HG02763 (cell line): Measurements from ENCODE around the gene SLAIN2.
"Not testable (repeated sequence)": the region's sequence is repeated elsewhere in the genome, so short reads cannot be mapped to it uniquely, and the experiment has no call there.

Source experiments
- ATAC-seq: cut with Tn5 transposase; IDR thresholded peaks from one replicate; pipeline ENCODE4 v1.9.1; 2021; ENCODE audit warnings: mild to moderate bottlenecking, moderate library complexity; ENCODE audit not compliant: unreplicated experiment

SLAIN2 gene

DNA sequence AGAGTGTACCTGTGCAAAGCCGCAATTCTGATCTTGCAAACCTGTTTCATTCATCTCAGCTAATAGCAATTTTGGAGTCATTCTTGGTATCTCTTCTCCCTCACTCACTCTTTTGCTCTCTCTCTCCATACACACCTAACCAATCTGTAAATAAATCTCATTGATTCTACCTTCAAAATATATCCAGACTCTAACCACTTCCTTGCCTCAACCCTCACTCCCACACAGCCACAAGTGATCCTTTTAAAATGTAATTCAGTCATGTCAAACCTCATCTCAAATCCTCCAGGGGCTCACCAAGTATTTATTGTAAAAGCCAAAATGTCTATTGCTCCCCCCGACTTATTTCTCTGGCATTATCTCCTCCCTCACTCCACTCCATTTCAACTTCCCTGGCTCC lies 90.1 kb downstream of the SLAIN2 start:
- ATAC-seq: no peak

DNA sequence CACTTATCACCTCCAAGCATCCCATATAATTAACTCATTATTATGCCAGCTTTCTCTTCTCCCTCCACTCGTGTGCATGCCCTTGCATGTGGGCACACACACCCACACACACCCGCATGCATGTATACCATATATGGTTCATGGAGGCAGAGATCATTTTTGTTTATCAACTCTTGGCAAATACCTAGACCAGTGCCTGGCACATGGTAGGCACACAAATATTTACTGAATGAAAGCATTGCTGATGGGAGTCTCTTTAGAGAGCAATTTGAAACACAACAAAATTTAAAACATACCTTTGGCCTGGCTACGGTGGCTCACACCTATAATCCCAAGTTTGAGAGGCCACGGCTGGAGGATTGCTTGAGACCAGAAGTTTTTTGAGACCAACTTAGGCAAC lies 90.7 kb downstream of the SLAIN2 start:
- no peak for ATAC-seq

DNA sequence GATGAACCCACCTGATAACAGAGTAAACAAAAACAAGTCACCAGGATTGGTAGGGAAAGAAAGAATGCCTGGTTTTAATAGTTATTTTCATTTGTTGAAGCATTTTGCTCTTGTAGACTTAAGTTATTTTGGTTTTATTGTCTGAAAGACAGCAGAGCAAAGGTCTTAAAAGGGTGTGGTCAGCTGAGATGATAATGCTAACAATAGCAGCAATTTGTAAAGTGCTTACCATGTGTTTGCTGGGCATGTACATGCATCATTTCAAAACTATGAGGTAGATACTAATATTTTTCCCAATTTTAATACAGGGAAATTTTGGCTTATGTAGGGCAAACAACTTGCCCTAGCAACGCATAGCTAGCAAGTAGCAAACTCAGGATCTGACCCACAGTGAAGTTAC lies 95.0 kb downstream of the SLAIN2 start:
- no peak for ATAC-seq

- ATAC-seq: no peak
Observed at GRCh38 chr4:48439988-48440387, 98.7 kb downstream of the SLAIN2 start.

DNA sequence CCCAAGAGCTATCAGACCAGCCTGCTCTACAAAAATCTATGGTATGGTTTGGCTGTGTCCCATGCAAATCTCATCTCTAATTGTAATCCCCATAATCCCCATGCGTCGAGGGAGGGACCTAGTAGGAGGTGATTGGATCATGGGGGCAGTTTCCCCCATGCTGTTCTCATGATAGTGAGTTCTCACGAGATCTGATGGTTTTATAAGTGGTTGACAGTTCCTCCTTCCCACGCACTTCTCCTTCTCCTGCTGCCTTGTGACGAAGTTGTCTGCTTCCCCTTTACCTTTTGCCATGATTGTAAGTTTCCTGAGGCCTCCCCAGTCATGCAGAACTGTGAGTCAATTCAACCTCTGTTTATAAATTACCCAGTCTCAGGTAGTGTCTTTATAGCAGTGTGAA lies 99.6 kb downstream of the SLAIN2 start:
- ATAC-seq: not testable (repeated sequence)

- no peak for ATAC-seq
Observed at GRCh38 chr4:48445704-48446103, 104.4 kb downstream of the SLAIN2 start.

DNA sequence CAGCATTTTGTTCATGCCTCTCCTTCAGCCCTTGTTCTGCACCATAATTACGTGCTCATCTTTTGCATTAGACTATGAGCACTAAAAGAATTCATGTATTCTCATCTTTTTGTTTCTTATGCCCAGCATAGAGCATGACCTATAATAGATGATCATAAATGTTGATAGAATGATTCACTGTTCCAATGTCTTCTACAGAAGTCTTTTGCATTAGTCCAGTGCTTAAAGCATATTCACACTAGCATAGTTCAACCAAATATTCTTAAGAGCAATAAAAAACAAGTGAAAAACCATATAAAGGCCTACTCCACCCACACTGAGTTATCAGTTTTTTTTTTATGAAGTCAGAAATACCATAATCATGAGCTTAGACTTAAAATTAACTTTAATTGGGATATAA lies 105.3 kb downstream of the SLAIN2 start:
- ATAC-seq: no peak

GRCh38 chr4:48449151-48449550 lies 107.8 kb downstream of the SLAIN2 start:
- no peak for ATAC-seq

DNA sequence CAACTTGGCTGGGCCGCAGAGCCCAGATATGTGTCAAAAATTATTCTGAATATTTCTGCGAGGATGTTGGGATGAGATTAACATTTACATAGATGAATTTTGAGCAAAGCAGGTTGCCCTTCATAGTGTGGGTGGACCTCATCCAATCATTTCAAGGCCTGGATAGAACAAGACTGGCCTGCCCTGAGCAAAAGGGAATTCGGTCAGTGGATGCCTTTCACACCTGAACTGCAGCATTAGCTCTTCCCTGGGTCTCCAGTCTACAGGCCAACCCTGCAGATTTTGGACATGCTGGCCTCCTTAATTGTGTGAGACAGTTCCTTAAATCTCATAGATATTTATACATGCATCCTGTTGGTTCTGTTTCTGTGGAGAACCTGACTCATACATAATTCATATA lies 109.4 kb downstream of the SLAIN2 start:
- no peak for ATAC-seq

GRCh38 chr4:48451656-48452055 lies 110.3 kb downstream of the SLAIN2 start:
- ATAC-seq: not testable (repeated sequence)

DNA sequence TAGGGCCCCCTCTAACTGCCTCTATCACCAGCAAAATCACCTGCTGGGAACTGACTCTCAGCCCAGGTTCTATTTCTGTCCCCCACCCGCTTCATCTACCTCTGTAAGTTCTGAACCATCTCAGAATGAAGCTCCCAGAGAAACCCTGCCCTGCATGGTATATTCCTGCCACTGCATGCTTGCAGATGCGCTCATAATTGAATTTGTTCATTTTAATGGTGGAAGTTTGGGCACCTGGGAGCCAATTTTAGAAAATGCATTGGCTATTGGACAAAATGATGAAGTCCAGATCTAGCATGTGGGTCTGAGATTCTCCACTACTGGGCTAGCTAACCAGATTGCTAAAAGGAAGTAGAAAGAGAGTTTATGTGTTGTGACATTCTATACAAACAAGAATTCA lies 113.3 kb downstream of the SLAIN2 start:
- no peak for ATAC-seq

DNA sequence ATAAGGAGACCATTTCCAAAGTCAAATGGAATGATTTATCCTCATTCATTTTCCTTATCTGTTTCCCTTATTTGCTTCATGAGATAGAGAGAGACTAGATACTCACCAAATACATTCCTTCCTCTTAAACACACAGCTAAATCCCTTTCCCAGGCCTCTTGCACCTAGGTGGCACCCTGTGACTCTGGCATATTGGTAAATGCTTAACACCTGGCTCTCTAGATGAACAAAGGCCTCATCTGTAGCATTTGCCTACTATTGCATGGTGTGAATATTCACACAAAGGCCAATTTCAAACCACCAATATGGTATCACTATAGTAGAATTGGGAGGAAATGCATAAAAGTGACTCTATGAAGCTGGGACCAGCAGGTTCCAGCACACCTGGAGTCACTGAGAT lies 119.7 kb downstream of the SLAIN2 start:
- ATAC-seq: no peak

GRCh38 chr4:48462363-48462762 lies 121.0 kb downstream of the SLAIN2 start:
- ATAC-seq: no peak

DNA sequence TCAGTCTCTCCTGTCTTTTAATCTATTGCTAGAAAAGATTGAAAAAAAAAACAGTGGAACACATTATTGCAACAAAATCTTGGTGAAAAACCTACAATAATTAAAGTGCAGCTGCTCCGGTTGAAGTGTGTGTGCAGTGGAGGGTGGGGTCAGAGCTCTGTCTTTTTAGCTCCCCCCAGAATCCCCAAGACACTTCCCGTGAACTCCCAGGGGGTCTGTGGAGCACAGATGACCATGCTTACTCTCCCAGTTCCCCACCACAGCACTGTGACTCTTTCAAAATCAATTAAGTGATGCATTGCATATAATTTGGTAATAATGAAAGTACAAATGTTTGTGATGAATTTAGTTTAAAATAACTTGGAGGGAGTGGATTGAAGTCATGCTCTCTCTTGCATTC lies 126.1 kb downstream of the SLAIN2 start:
- no peak for ATAC-seq

DNA sequence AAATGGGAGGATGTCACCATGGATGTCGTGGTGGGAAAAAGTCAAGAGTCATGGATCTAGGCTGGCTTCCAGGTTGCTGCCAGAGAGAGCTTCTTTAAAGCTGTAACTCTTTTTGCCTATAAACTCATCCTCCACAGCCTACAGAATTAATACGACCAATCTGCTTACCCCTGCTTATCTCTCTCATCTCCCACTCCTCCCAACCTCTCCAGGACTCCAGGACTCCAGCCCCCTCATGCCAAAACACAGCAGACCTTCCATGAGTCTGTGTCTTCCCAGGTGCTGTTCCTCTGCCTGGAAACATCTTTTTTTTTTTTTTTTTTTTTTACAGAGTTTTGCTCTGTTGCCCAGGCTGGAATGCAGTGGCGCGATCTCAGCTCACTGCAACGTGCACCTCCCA lies 126.6 kb downstream of the SLAIN2 start:
- ATAC-seq: no peak

- ATAC-seq: no peak
Observed at GRCh38 chr4:48470137-48470536, 128.8 kb downstream of the SLAIN2 start.

DNA sequence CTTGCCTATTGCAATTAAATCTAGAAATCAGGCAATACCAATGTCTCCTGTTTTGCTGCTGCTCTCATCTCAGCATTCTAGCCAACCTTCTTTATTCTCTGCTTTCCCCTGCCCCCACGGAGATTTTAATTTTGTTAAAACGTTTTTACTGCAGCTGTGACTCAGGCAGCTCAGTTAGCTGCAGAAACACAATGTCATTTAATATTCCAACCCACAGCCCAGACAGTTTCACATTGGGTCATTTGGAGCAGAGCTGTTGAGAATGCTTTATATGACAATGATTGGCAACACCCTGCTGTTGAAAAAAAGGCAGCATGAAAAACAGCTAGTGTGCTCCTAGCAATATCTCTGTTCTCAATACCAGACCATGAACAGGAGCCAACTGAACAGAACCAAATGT lies 129.2 kb downstream of the SLAIN2 start:
- no peak for ATAC-seq

GRCh38 chr4:48472794-48473193 lies 131.5 kb downstream of the SLAIN2 start:
- ATAC-seq: no peak

DNA sequence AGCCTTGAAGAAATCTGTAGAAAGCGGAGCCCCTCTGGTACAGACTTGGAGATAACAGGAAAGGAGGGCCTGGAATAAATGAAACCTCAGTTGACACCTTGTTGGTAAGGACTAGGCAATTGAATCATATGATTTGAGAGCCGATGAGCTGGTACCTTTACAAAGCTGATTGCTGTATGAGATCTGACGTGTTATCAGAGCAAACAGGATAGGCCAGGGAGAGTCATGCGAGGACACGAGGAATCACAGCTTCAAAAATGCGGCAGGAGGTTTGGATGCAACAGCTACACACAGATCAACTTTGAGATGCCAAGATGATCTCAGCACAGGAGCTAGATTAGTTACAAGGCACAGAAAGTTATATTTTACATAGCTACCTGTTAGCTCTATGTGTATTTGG lies 134.4 kb downstream of the SLAIN2 start:
- no peak for ATAC-seq
